ENCODE data around the gene CYP2C9.
"Not testable (repeated sequence)": the region's sequence is repeated elsewhere in the genome, so short reads cannot be mapped to it uniquely, and the experiment has no call there.

Gene CYP2C9

GRCh38 chr10:94938383-94938782 lies at the start of gene CYP2C9:
Gene CYP2C9, plus strand, starts transcription at chr10:94938658. Its CDS starts 25 bp downstream, at chr10:94938683.
- no peak for DNase-seq (ENCODE audit: low spot score)

DNA sequence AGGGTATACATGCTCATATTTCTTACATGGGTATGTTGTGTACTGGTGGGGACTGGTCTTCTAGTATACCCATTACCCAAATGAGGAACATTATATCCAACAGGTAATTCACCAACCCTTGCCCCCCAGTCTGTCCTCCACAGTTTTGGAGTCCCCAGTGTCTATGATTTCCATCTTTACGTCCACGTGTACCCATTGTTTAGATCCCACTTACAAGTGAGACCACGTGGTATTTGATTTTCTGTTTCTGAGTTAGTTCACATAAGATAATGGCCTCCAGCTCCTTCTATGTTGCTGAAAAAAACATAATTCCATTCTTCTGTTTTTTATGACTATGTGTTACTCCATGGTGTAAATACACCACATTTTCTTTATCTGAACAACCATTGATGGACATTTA lies 49.3 kb upstream of the CYP2C9 start:
- no peak for DNase-seq (ENCODE audit: low spot score)

DNA sequence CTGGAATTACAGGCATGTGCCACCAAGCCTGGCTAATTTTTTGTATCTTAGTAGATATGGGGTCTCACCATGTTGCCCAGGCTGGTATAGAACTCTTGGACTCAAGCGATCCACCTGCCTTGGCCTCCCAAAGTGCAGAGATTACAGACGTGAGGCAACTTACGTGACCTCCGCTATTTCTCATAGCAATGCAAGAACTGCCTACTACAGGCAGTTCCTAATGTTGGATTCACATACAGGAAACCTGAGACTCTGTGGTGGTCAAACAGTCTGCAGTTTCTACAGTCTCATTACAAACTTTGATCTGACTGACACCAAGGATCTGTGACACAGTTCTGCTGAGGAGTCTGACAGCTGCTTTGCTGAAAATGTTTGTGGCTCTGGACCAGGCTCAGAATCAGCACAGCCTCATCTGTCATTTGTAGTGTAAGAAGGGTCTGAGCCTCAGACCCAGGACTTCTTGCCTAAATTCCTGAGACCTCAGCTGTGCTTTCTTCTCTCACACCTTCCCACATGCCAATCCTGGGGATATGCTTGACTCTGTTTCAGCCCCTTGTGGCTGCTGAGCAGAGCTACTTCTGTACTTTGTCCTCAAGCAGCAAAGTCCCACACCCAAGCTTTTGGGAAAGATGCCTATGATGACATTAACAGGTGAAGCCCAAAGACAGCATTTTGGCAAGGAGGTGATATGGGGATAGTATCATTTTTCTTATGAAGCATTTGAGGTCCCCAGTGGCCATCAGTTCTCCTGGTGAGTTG lies 48.0 kb upstream of the CYP2C9 start:
- DNase-seq (ENCODE audit: low spot score) = no peak

DNA sequence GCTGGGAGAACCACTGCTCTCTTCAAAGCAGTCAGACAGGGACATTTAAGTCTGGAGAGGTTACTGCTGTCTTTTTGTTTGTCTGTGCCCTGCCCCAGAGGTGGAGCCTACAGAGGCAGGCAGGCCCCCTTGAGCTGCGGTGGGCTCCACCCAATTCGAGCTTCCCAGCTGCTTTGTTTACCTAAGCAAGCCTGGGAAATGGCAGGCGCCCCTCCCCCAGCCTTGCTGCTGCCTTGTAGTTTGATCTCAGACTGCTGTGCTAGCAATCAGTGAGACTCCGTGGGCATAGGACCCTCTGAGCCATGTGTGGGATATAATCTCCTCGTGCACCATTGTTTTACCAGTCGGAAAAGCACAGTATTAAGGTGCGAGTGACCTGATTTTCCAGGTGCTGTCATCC lies 40.0 kb upstream of the CYP2C9 start:
- DNase-seq (ENCODE audit: low spot score) = not testable (repeated sequence)

DNA sequence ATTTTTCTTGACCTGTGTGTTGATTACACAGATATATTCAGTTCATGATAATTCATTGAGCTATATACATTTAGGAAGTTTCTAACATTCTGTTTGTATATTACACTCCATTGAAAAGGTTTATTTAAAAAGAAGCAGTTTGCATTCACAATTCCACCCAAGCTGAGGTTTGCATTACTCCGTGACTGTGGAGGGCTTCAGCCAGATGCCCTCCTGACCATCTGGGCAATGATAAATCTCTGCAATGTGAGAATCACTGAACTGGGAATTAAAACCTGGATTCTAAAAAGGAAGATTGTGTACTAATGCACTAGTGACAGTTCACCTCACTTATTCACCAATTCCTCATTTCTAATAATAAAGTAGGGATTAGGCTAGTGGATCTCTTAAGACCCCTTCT lies 36.4 kb upstream of the CYP2C9 start:
- no peak for DNase-seq (ENCODE audit: low spot score)

DNA sequence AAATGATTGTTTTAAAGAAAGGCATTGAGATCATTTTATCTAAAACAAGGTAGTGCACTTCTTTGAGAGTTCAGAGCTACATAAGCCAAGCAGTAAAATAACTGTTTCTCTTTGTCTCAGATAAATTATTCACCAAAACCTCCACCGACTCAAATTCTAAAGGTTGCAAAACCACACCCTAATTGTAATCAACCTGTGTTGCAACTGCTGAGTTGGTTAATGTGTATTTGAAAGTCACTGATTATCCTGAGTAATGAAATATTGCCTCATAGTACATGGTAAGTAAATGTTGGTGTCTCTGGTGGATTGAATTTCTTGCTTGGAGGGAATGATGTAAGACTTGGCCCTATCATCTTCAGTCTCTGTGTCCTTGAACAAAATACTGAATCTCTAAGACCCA lies 35.9 kb upstream of the CYP2C9 start:
- DNase-seq (ENCODE audit: low spot score) = no peak

GRCh38 chr10:94904506-94905148 lies 33.8 kb upstream of the CYP2C9 start:
- not testable (repeated sequence) for DNase-seq (ENCODE audit: low spot score)

GRCh38 chr10:94916423-94916822 lies 22.0 kb upstream of the CYP2C9 start:
- no peak for DNase-seq (ENCODE audit: low spot score)

DNA sequence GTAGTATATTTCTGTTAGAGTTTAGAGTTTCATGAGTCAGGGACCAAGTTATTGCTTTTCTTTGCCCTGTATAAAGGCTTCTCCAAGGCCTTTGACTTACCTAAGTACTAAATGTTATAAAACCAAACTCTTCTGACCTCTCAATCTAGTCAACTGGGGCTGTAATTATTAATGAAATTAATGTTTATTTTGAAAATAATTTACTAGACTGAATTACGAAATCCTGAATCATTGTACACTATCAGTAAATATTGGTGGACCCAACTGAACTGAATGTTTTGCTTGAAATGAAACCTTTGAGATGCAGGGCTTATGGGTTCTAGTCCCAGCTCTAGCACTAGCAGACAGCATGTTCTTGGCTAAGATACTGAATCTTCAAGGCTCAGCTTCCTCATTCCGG lies 1.7 kb upstream of the CYP2C9 start:
- DNase-seq (ENCODE audit: low spot score) = no peak

DNA sequence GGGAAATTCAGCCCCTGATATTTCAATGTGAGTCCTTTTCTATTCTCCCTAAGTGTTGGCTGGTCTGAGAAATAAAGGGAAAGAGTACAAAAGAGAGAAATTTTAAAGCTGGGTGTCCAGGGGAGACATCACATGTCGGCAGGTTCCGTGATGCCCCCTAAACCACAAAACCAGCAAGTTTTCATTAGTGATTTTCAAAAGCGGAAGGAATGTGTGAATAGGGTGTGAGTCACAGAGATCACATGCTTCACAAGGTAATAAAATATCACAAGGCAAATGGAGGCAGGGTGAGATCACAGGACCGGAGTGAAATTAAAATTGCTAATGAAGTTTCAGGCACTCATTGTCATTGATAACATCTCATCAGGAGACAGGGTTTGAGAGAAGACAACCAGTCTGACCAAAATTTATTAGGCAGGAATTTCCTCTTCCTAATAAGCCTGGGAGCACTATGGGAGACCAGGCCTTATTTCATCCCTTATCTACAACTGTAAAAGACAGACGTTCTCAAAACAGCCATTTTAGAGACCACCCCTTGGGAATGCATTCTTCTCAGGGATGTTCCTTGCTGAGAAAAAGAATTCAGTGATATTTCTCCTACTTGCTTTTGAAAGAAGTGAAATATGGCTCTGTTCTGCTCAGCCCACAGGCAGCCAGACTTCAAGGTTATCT lies 5.1 kb downstream of the CYP2C9 start:
- not testable (repeated sequence) for DNase-seq (ENCODE audit: low spot score)

DNA sequence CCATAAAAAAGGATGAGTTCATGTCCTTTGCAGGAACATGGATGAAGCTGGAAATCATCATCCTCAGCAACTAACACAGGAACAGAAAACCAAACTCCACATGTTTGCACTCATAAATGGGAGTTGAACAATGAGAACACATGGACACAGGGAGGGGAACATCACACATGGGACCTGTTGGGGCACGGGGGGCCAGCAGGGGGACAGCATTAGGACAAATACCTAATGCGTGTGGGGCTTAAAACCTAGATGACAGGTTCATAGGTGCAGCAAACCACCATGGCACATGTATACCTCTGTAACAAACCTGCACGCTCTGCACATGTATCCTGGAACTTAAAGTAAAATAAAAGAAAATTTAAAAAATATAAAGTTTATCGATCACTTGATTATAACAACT lies 7.7 kb downstream of the CYP2C9 start:
- DNase-seq (ENCODE audit: low spot score) = not testable (repeated sequence)

DNA sequence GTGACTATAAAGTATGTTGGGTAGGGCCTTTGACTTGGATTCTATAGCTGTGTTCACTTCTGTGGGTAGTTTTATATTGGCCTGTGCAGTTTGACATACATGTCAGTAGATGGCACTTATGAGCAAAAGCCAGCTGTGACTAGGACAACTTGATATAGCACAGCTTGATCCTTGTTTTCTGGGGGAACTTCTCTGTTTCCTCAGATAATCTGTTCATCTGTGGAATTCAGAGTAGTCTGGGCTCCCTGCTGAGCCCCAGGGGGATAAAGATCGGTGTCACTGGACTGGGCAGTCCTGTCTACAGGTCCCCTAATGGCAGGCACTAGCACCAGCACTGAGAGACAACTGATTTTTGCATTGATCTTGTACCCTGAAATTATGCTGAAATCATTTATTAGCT lies 25.4 kb downstream of the CYP2C9 start:
- peak; percentile 74 for DNase-seq (ENCODE audit: low spot score)

GRCh38 chr10:94983555-94983954 lies 45.1 kb downstream of the CYP2C9 start:
- DNase-seq (ENCODE audit: low spot score) = no peak

DNA sequence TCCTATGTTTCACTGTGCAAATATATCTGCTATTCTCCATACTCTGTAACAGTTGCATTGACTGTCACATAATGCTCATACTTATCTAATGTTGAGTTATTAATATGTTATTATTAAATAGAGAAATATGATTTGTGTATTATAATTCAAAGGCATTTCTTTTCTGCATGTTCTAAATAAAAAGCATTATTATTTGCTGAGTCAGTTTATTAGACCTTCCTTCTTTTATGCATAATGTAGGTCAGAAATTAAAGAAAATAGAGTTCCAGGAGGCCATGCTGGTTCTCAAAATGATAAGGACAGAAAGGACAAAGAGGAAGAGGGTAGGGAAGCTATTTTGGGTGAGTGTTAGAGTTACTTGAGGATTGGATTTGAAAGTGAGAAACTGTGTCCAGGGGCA lies 50.7 kb downstream of the CYP2C9 start:
- DNase-seq (ENCODE audit: low spot score) = no peak

GRCh38 chr10:94991243-94991888 lies 52.9 kb downstream of the CYP2C9 start:
- DNase-seq (ENCODE audit: low spot score) = peak; percentile 52

GRCh38 chr10:94992811-94993210 lies 54.4 kb downstream of the CYP2C9 start:
- no peak for DNase-seq (ENCODE audit: low spot score)

DNA sequence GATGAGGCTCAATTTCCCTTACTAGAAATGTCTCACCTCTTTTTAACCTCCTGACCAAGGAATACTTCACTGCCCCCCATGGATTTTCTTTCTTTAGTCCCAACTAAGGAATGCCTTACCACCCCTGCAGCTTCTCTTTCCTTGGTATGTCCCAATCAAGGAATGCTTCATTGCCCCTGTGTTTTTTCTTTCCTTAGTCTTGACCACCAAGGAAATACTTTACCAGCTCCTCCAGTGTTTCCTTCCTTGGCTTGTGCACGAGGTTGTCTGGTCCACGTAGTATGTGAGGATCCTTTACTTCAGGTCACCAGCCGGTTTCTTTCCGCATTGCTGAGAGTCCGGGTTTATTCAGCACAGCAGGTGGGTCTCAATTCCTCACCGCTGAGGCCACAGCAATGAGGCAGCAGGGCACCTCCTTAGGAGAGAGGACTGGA lies 59.3 kb downstream of the CYP2C9 start:
- no peak for DNase-seq (ENCODE audit: low spot score)

DNA sequence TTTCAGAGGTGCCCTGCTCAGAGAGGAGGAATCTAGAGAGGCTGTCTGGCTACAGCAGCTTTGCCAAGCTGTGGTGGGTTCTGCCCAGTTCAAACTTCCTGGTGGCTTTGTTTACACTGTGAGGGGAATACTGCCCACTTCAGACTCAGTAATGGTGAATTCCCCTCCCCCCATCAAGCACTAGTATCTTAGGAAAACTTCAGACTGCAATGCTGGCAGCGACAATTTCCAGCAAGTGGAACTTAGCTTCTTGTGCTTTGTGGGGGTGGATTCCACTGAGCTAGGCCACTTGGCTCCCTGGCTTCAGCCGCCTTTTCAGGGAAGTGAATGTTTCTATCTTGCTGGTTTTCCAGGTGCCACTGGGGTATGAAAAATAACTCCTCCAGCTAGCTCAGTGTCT lies 88.0 kb downstream of the CYP2C9 start:
- no peak for DNase-seq (ENCODE audit: low spot score)

GRCh38 chr10:95031656-95032055 lies 93.2 kb downstream of the CYP2C9 start:
- no peak for DNase-seq (ENCODE audit: low spot score)

GRCh38 chr10:95034401-95034800 lies 95.9 kb downstream of the CYP2C9 start:
- no peak for DNase-seq (ENCODE audit: low spot score)

DNA sequence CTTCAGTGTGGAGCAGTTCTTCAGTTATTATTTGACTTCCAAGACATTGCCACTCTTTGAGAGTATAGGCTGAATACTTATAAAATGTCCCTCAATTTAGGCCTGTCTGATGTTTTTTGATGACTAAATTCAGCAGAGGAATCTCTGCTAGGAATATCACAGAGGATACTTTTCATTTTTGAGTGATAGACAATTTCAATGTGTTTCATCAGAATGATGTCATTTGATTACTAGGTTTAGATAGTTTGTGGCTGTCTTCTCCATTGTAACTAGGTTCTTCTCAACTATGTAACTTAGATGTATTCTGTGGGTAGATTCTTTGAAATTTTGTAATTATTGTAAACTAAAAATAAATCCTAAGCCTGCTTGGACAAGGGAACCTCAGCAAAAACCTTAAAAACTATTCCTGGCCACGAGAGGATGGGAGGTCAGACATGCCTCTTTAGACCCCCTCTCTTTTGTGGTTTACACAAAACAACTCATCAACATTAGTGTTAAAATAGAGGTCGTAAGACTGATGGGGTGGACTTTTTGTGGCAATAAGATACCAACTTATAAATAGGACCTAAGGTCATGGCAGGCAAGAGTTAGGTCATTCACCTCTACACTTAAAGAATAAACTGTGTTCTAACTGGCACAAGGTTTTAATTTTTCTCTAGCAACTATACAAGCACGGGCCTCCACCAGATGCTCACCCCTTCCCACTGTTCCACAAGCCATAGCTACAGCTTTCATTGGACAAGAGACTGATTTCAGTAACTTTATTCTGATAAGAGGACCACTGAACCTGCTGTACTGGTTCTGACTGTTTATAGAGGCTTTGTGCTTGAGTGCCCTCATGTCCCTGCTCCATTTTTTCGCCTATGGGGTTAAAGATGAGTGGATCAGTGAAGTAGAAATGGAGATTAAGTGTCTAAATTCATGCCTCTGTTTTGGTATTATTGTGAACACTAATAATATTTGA lies 97.2 kb downstream of the CYP2C9 start:
- no peak for DNase-seq (ENCODE audit: low spot score)
